K562 (cell line): ENCODE results near the gene PUS7L. TPM values are rescaled to one million over a fixed set of nuclear protein-coding genes. Genes with fewer than 3 reads are reported as not detected.

ENCODE experiments used
- CREB1 ChIP-seq, 2 experiments: sonication (generic) in 1 of 2; formaldehyde crosslinking in 1 of 2; IDR thresholded peaks; 2 replicates each; pipeline versions ENCODE4 v1.6.1 to v1.8.0; 2012 to 2022; ENCODE audit warnings: inconsistent platforms in 1 of 2, mild to moderate bottlenecking in 1 of 2, missing genetic modification reagents in 1 of 2, moderate library complexity in 1 of 2
- FOXA1 ChIP-seq: fragments of 450-650 bp; IDR thresholded peaks from 2 replicates; pipeline ENCODE4 v1.6.1; 2016; ENCODE audit warnings: mild to moderate bottlenecking, borderline replicate concordance
- RBFOX2 ChIP-seq: fragments of 200-400 bp; formaldehyde crosslinking; IDR thresholded peaks from 2 replicates; pipeline ENCODE4 v1.6.1; 2017; ENCODE audit warnings: low read depth, mild to moderate bottlenecking, low read length, moderate library complexity
- RFX1 ChIP-seq: fragments of 450-650 bp; IDR thresholded peaks from 2 replicates; pipeline ENCODE4 v1.6.1; 2016; ENCODE audit warnings: mild to moderate bottlenecking, moderate library complexity
- SUPT5H ChIP-seq: fragments of 450-650 bp; IDR thresholded peaks from 2 replicates; pipeline ENCODE4 v1.6.1; 2016
- TAF9B ChIP-seq: fragments of 450-650 bp; IDR thresholded peaks from 2 replicates; pipeline ENCODE4 v1.6.1; 2018; ENCODE audit warnings: mild to moderate bottlenecking; ENCODE audit not compliant: partially characterized antibody
- polyA plus RNA-seq, 8 experiments: library from polyadenylated mRNA; depleted of rRNA in 4 of 8; stranded (reverse) in 5 of 8; unstranded in 3 of 8; fragments of >200 nt; fragmentation: Nextera tagmentation in 2 of 8; fragmentation: Illumina TruSeq in 1 of 8; extraction: Ambion mirVana in 2 of 8; extraction: Trizol in 1 of 8; gene quantifications; 2 replicates each; pipeline versions ENCODE4 v1.2.1 to v1.2.3, GENCODE V29; 2011 to 2014; ENCODE audit warnings: inconsistent platforms in 1 of 8, missing spikeins in 1 of 8
- total RNA-seq, 7 experiments: library from RNA; depleted of rRNA in 6 of 7; stranded (reverse); fragments of >200 nt in 6 of 7; fragmentation: Illumina TruSeq in 2 of 7; extraction: Trizol in 2 of 7; gene quantifications; 2 replicates each; pipeline versions ENCODE4 v1.2.1 to v1.2.3, GENCODE V29; 2011 to 2021; ENCODE audit warnings: low replicate concordance in 1 of 7
- TF ChIP-seq, protein P1 (sequence below), 2 experiments: fragments of 450-650 bp; formaldehyde crosslinking in 1 of 2; IDR thresholded peaks; 2 replicates each; pipeline versions ENCODE4 v1.4.0 to v1.6.1; 2014 to 2020; ENCODE audit warnings: mild to moderate bottlenecking in 2 of 2, borderline replicate concordance in 1 of 2, low read depth in 1 of 2
- TF ChIP-seq, protein P2 (sequence below): fragments of 450-650 bp; IDR thresholded peaks from 2 replicates; pipeline ENCODE4 v1.6.1; 2018; ENCODE audit not compliant: partially characterized antibody
- TF ChIP-seq, protein P3 (sequence below), 3 experiments: fragments of 200-800 bp in 1 of 3; fragments of 250-450 bp in 1 of 3; fragments of 450-650 bp in 1 of 3; sonication (Bioruptor Pico) in 1 of 3; sonication (Bioruptor generic) in 1 of 3; formaldehyde crosslinking in 1 of 3; IDR thresholded peaks; 2 replicates each; pipeline versions ENCODE4 v1.6.1 to v1.8.0; 2016 to 2022; ENCODE audit warnings: mild to moderate bottlenecking in 2 of 3, missing genetic modification characterization in 2 of 3, missing compliant biosample characterization in 1 of 3, moderate library complexity in 1 of 3

PUS7L gene
- total and polyA plus RNA-seq, 9 of the 15 experiments (the other 6 are each of a cell fraction or from before 2014, with no cell fraction given), result 10.8 to 53.3 (median 25.2) TPM

DNA sequence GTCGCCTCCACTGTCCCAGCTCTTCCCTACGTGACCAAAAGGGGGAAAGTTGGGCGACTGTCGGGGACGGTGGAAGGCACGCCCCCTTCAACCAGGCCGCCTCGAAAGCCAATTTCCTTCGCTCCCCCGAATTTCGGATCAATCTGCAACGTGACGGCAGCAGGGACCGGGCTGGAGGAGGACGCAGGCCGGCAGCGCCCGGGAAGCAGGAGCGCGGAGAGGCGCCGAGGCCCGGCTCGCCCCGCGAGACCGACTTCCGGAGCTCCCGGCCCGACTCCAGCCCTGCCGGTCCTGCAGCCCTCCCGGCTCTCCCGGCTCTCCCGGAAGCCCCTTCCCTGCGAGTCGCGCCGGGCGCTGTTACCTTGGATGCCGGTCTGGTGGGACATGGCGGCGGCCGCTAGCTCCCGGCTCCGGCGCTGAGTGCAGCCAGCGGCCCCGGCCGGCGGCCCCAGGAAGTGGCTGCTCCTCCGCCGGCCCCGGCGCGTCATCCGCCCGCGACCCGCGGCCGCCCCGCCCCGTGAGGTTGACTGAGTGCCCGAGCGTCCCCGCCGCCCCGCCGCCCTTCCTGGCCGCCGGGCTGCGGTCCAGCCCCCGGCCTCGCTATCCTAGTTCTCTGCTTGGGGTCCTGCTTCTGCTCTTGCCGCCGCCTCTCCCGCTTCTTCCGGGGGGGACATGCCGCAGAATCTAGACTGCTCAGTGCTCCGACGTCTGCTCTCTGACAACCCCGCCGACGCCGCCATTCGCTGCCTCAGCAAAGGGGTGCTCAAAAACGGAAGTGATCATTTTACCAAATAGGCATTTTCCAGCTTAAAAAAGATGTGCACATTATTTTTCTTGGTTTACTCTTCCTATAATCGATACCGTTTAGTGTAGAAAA, 47.5 kb upstream of the PUS7L start, which contains the start of gene TWF1 (continued):
- TF ChIP-seq, protein P1, sequence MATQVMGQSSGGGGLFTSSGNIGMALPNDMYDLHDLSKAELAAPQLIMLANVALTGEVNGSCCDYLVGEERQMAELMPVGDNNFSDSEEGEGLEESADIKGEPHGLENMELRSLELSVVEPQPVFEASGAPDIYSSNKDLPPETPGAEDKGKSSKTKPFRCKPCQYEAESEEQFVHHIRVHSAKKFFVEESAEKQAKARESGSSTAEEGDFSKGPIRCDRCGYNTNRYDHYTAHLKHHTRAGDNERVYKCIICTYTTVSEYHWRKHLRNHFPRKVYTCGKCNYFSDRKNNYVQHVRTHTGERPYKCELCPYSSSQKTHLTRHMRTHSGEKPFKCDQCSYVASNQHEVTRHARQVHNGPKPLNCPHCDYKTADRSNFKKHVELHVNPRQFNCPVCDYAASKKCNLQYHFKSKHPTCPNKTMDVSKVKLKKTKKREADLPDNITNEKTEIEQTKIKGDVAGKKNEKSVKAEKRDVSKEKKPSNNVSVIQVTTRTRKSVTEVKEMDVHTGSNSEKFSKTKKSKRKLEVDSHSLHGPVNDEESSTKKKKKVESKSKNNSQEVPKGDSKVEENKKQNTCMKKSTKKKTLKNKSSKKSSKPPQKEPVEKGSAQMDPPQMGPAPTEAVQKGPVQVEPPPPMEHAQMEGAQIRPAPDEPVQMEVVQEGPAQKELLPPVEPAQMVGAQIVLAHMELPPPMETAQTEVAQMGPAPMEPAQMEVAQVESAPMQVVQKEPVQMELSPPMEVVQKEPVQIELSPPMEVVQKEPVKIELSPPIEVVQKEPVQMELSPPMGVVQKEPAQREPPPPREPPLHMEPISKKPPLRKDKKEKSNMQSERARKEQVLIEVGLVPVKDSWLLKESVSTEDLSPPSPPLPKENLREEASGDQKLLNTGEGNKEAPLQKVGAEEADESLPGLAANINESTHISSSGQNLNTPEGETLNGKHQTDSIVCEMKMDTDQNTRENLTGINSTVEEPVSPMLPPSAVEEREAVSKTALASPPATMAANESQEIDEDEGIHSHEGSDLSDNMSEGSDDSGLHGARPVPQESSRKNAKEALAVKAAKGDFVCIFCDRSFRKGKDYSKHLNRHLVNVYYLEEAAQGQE (IDR thresholded peaks at IDR 0.05; ENCODE audit: borderline replicate concordance), result no peak
- TF ChIP-seq, protein P1 (CRISPR knock-in tag; IDR thresholded peaks at IDR 0.05; ENCODE audit: low read depth), result peak; percentile 37; the same call in 1 of the 2 replicates
- TF ChIP-seq, protein P2, sequence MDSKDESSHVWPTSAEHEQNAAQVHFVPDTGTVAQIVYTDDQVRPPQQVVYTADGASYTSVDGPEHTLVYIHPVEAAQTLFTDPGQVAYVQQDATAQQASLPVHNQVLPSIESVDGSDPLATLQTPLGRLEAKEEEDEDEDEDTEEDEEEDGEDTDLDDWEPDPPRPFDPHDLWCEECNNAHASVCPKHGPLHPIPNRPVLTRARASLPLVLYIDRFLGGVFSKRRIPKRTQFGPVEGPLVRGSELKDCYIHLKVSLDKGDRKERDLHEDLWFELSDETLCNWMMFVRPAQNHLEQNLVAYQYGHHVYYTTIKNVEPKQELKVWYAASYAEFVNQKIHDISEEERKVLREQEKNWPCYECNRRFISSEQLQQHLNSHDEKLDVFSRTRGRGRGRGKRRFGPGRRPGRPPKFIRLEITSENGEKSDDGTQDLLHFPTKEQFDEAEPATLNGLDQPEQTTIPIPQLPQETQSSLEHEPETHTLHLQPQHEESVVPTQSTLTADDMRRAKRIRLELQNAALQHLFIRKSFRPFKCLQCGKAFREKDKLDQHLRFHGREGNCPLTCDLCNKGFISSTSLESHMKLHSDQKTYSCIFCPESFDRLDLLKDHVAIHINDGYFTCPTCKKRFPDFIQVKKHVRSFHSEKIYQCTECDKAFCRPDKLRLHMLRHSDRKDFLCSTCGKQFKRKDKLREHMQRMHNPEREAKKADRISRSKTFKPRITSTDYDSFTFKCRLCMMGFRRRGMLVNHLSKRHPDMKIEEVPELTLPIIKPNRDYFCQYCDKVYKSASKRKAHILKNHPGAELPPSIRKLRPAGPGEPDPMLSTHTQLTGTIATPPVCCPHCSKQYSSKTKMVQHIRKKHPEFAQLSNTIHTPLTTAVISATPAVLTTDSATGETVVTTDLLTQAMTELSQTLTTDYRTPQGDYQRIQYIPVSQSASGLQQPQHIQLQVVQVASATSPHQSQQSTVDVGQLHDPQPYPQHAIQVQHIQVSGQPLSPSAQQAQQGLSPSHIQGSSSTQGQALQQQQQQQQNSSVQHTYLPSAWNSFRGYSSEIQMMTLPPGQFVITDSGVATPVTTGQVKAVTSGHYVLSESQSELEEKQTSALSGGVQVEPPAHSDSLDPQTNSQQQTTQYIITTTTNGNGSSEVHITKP, result peak; percentile 95
- TF ChIP-seq SUPT5H (peak; percentile 92), FOXA1 (no peak), RFX1 (no peak), RBFOX2 (peak; percentile 97), TAF9B (peak; percentile 59), CREB1 (IDR thresholded peaks at IDR 0.05) (peak; percentile 95), CREB1 (CRISPR knock-in tag; IDR thresholded peaks at IDR 0.05) (peak; percentile 87)
- TF ChIP-seq, protein P3, sequence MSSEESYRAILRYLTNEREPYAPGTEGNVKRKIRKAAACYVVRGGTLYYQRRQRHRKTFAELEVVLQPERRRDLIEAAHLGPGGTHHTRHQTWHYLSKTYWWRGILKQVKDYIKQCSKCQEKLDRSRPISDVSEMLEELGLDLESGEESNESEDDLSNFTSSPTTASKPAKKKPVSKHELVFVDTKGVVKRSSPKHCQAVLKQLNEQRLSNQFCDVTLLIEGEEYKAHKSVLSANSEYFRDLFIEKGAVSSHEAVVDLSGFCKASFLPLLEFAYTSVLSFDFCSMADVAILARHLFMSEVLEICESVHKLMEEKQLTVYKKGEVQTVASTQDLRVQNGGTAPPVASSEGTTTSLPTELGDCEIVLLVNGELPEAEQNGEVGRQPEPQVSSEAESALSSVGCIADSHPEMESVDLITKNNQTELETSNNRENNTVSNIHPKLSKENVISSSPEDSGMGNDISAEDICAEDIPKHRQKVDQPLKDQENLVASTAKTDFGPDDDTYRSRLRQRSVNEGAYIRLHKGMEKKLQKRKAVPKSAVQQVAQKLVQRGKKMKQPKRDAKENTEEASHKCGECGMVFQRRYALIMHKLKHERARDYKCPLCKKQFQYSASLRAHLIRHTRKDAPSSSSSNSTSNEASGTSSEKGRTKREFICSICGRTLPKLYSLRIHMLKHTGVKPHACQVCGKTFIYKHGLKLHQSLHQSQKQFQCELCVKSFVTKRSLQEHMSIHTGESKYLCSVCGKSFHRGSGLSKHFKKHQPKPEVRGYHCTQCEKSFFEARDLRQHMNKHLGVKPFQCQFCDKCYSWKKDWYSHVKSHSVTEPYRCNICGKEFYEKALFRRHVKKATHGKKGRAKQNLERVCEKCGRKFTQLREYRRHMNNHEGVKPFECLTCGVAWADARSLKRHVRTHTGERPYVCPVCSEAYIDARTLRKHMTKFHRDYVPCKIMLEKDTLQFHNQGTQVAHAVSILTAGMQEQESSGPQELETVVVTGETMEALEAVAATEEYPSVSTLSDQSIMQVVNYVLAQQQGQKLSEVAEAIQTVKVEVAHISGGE (CRISPR knock-in tag; IDR thresholded peaks at IDR 0.05), result peak in 1 of 3 experiments; percentile 84; a peak in 2 of 6 replicates
